GM12873 (cell line): ENCODE results near the gene UBQLN4.

ENCODE experiments used
- CTCF ChIP-seq: IDR thresholded peaks from 2 replicates; pipeline ENCODE4 v1.5.1; 2012; ENCODE audit warnings: low read depth, mild to moderate bottlenecking, moderate library complexity, low read length, control low read depth; ENCODE audit not compliant: insufficient read depth; ENCODE audit errors: missing control alignments

The UBQLN4 gene

GRCh38 chr1:156073740-156074139 is 20.1 kb upstream of the UBQLN4 start:
- TF ChIP-seq CTCF = no peak

GRCh38 chr1:156073110-156073687 is 19.6 kb upstream of the UBQLN4 start:
- TF ChIP-seq CTCF = no peak

- TF ChIP-seq CTCF = no peak
Observed at GRCh38 chr1:156072251-156072650, 18.7 kb upstream of the UBQLN4 start.

GRCh38 chr1:156070548-156070947 is 16.9 kb upstream of the UBQLN4 start:
- TF ChIP-seq CTCF = no peak

GRCh38 chr1:156069490-156070455 is 16.2 kb upstream of the UBQLN4 start:
- no peak for TF ChIP-seq CTCF

GRCh38 chr1:156067262-156067661 is 13.7 kb upstream of the UBQLN4 start:
- no peak for TF ChIP-seq CTCF

- TF ChIP-seq CTCF = no peak
Observed at GRCh38 chr1:156065871-156066270, 12.3 kb upstream of the UBQLN4 start.
